Subcutaneous adipose tissue (tissue), 4 donors: ENCODE results near the gene ATXN1. TPM values are rescaled to one million over a fixed set of nuclear protein-coding genes. Genes with fewer than 3 reads are reported as not detected.

ENCODE experiments used
- total RNA-seq, 4 donors: library from RNA; depleted of rRNA; stranded (reverse); fragments of >200 nt; gene quantifications; one replicate each; pipeline ENCODE4 v1.1.0, GENCODE V29; 2016
- TF ChIP-seq, protein P1 (sequence below): fragments of 450-650 bp; IDR thresholded peaks from one replicate; pipeline ENCODE4 v1.5.1; 2016; ENCODE audit warnings: low read depth, mild to moderate bottlenecking, control low read depth, antibody characterized with exemption, moderate library complexity

Gene ATXN1
- total RNA-seq, 4 donors from 2014 or later = 27.1 to 35.6 (median 35.1) TPM

DNA sequence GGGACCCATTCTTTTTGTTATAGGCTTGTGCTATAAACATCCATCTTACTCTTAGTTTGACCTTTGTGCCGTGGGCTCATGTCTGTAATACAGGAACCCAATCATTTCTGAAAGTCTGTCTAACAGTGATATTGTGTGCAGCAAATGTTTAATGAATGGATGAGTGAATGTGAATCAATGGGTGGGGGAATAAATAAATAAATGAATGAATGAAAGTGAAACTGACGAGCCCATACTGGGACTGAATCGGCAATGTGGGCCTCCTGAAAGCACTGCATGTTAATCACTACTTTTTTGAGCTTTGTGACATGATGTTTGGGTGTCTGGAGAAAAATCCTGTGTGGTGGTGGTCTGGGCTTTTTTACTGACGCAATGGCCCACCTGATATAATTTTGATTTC lies 347.9 kb downstream of the ATXN1 start:
- TF ChIP-seq, protein P1, sequence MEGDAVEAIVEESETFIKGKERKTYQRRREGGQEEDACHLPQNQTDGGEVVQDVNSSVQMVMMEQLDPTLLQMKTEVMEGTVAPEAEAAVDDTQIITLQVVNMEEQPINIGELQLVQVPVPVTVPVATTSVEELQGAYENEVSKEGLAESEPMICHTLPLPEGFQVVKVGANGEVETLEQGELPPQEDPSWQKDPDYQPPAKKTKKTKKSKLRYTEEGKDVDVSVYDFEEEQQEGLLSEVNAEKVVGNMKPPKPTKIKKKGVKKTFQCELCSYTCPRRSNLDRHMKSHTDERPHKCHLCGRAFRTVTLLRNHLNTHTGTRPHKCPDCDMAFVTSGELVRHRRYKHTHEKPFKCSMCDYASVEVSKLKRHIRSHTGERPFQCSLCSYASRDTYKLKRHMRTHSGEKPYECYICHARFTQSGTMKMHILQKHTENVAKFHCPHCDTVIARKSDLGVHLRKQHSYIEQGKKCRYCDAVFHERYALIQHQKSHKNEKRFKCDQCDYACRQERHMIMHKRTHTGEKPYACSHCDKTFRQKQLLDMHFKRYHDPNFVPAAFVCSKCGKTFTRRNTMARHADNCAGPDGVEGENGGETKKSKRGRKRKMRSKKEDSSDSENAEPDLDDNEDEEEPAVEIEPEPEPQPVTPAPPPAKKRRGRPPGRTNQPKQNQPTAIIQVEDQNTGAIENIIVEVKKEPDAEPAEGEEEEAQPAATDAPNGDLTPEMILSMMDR = no peak

DNA sequence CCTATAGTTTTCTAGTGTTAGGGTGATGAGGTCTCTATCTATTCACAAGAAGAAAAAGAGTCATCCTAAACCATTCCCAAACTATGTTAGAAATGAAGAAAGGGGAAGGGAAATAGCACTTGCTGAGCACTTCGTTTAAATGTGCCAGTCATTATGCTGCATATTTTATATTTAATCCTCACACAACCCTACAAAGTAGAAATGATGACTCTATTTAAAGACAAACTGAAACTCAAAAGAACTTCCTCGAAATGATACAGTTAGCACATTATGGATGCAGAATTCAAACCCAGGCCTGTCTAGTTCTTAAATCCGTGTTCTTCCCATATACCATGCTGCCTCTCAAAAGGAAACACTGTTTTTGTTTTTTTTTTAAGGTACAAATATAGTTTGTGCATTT lies 348.3 kb downstream of the ATXN1 start:
- TF ChIP-seq, protein P1 = no peak

DNA sequence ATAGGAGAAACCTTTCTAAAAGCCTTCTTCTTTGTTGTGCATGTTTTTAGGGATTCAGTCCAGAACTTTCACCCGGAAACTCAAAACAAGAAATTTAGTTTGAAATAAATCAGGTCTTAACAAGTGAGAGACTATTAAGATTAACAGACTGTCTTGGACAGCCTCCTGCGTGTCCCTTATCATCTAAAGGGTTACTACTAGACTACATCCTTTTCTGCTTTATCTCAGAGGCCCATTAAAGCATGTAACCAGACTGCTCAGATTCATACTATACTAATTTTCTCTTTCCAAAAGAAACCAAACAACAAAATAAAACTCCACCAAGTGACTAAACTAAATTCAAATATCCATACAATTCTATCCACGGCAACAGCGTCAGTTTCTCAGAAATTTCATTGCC lies 349.1 kb downstream of the ATXN1 start:
- TF ChIP-seq, protein P1 = no peak

DNA sequence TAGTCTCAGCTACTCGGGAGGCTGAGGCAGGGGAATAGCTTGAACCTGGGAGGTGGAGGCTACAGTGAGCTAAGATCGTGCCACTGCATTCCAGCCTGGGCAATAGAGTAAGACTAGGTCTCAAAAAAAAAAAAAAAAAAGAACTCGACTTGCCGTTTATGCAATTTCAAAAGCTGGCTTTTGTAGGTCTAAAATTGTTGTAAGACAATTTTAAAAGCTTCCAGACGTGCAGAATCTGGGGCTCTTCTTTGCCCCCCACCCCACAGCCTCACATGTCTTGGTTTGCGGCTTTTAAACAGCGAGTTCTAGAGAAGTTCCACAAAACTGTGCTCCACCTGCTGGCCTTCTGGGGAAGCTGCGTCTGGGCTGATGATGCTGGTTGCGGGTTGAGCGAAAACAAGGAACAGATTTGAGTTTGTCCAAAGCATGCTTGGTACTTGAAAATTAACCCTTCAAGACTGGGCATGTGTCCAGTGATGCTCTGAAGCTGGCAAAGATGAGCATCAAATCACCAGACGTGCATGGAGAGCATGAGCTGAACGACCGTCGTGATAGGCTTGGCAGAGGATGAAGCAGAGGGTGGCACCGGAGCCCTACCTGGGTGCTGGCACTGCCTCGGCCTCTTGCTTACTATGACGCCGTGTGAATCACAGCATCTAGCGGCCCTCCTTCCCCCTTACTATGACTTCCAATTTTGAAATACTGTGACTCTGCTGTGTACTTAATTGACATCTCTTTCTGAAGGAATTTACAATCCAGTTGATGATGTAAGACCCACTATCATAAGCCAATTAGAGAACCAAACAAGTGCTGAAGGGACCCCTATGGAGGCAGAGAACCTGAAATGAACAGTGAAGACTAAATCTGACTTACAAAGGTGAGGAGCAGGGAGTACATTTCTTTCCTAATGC lies 351.5 kb downstream of the ATXN1 start:
- TF ChIP-seq, protein P1 = no peak

DNA sequence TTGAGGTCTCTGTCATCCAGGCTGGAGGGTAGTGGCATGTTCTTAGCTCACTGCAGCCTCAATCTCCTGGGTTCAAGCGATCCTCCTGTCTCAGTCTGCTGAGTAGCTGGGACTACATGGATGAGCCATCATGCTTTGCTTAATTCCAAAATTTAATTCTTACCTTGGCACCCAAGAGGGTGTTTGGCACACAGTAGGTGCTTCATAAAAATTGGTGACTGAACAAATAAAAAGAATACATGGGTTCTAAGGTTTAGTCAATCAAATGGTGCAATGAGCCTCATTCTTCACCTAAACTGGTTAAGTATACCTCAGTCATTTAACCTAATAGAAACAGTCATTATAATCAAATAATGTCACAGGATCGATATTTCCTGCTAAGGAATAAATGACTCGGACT lies 352.5 kb downstream of the ATXN1 start:
- TF ChIP-seq, protein P1 = no peak

DNA sequence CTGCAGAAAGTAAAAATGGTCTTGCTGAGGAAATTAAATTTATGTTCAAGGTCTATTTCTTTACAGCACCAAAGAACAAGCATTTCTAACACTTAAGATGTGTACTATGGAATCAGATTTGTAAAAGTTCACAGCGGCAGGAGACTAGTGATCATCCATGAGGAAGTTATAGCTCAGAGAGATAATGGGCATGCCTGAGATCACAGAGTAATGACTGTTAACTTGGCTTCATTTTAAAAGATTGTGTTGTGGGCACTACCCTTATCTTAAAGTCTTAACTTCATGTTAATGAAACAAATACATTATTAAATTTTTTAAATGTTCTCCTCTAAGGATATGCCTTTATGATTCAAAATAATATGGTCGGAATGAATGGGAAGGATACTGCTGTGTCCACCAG lies 354.3 kb downstream of the ATXN1 start:
- TF ChIP-seq, protein P1 = no peak

DNA sequence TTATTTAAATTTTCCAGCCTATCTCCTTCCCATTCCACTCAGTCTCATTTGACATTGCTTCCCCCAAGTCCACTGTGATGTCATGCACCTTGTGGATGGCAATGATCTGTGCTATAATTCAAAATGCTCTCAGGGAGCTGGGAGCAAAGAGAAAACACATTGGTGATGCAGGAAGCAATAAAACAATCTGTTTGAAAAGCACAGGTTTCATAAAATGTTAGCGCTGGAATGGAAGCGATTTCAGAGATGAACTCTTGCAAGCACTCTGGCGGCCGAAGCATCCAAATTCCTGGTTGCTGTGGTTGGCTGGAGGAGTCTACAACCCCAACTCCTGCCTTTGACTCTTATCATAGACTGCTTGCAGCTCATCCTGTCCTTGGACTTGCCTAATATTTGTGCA lies 355.9 kb downstream of the ATXN1 start:
- TF ChIP-seq, protein P1 = no peak
